ENCODE measurements around the gene HAUS2.
"Not testable (repeated sequence)": the region's sequence is repeated elsewhere in the genome, so short reads cannot be mapped to it uniquely, and the experiment has no call there.

HAUS2 gene

DNA sequence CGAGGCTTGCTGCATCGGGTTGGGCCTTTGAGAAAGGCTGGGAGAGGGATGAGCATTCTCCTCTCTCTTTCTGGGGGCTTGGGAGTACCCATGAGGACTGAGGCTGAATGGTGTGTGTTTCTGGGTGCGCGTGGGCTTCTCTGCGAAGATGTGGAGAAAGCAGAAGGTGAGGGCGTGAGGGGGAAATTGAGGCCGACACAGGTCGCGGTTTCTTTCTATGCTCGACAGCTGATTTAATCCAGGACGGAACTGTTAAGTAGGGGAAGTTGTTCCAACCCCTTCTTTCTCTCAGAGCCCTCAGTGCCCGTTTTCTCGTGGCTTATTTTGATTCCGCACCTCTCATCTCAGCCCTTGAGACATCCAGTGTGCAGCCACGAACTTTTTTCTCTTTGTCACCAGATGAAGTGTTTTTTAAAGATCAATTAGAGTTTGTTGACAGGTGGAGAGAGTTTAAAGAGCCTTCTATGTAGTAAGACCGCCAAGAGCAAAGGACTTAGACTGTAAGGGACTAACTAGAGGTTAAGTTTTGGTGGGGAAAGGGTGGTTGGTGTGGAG, 27.5 kb downstream of the HAUS2 start:
- no peak for DNase-seq (ENCODE audit: low read depth)

DNA sequence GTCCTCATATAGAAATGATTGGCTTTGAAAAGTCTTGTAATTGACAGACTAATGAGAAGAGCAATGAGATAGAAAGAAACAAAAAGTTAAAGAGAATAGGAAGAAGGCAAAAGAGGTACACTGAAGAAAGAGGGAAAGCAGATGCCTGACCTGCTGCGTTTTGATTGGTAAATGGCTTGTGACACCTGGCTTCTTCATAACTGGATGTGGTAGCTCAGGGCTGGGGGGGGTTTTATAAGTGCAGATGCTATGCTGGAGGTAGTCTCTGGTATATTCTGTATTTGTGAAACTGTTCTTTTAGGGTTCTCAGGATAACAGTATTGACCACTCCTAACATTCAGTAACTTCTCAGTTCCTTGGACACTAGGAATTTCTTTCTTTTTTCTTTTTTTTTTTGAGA, 28.1 kb downstream of the HAUS2 start:
- no peak for DNase-seq (ENCODE audit: low read depth)

DNA sequence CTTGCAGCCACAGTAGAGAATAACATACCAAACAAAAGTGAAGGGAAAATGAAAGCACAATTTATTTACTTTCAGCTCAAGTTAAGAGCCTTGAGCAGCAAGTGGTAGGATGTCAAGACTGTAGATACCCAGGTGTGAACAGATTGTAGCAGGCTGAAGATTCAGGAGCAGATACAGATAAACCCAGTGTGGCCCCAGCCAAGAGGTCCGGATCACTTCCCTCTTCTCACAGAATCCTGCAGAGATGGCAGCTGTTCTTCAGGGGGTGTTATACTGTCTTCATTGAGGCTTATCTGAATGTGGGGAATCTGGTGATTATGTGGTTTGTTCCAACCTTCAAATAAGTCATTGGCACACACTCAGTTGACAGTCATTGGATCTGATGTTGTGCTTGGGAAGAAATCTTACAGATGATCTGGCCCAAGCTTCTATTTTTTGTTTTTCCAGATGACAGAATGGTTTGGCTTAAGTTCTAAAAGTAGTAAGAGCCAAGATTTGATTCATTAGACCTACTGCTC, 28.9 kb downstream of the HAUS2 start:
- no peak for DNase-seq (ENCODE audit: low read depth)

DNA sequence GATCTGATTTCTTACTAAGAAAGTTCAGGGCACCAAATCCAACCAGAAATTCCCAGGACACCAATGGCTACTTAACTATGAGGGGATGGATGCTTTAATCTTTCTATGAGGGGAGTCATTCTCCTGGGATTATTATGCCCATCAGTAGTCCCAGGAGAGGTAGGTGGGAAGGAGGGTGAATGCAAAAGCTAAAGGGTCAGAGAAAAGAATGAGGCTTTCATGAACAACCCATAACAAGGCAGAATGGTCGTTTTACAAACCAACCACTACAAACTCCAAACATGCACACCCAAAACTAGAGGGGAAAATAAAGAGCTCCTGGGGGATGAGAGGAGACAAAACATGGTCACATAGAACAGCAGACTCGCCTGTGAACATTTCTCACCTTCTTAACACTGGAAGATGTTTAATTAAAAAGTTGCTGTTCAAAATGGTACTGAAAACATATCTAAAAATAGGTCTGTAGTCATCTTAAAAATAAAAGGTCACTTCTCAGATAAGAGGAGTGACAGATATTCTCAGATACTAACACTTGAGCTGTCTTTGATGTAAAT, 30.4 kb downstream of the HAUS2 start:
- DNase-seq (ENCODE audit: low read depth) = no peak

DNA sequence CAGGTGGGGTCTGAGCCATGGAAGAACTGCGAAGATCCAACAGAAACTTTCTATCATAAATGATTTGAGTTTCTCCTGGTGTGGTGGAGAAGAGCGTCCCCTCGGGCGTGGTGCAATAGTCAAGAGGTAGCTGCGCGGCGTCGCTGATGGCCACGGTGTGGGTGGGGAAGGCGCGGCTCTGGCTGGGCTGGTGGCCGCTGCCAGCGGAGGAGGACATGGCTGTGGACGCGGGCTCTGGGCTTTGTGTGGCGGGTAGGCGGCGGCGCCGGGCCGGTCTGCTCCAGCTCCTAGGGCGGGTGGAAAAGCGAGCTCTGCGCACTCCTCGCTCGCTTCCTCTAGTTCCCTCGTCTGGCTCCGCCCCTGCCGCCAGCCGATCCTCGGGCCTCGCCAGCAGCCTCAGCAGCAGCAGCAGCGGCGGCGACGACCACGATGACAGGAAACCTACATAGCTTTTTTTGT, 32.7 kb downstream of the HAUS2 start:
- no peak for DNase-seq (ENCODE audit: low read depth)

DNA sequence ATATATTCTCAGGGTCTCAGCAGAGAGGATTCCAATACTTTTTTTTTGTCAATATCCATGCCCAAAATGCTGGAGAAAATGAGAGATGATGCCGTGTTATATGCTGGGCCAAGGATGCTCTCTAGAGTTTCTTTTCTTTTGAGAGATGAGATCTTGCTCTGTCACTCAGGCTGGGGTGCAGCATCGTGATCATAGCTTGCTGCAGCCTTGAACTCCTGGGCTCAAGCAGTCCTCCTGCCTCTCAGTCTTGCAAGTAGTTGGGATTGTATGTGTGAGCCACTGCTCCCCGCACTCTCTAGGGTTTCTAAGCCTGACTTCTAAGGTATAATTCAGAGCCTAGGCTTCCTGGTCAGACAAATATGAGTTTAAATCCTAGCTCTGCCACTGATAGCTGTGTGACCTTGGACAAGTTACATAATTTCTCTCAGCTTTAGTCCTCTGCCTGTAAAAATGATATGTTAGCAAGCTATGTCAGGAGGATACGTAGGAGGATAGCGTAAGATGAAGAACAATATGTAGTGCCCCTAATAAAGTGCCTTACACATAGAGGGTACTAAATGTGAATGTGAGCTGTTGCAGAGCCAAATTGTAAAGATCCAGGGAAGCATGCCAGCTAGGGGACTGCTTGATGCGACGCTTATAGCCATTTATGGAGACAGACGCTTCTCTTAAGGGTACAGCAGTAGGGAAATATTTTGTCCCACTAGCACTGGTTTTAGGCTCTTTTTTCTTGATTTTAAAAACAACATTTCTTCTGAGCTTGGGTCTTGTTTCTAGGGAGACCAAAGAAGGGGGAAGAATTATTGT, 34.1 kb downstream of the HAUS2 start:
- DNase-seq (ENCODE audit: low read depth) = no peak

DNA sequence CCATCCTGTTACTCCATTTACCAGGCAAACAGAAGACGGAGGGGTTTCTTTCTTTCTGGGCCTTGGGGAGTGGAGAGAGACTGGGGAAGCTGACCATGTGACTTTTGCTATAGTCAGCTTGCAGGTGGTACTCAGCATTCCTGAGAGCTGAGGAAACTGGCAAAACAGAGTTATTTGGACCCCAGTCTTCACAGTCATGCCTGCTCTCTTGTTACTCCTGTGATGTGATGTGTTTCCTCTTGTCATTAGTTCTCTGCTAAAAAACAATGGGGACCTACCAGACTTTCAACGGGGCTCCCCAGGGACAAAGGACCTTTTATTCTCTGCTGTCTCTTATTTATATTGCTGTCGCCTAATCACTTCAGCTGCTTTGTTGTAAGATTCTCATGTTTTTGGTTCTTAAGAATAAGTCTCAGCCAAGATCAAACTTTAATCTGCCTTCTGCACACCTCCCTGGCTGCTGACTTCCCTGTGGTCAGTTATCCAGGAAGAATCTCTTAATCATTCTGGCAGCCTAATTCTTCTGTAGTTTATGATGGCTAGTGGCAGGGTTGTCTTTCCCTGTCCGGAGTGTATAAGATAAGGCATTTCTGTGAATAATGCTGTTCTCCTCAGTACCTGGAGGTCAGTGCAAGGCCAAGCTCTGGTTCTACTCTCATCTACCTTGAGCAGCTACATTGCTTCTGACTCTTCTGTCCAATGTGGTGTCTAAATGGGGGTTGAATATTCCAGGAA, 35.6 kb downstream of the HAUS2 start:
- DNase-seq (ENCODE audit: low read depth) = no peak

DNA sequence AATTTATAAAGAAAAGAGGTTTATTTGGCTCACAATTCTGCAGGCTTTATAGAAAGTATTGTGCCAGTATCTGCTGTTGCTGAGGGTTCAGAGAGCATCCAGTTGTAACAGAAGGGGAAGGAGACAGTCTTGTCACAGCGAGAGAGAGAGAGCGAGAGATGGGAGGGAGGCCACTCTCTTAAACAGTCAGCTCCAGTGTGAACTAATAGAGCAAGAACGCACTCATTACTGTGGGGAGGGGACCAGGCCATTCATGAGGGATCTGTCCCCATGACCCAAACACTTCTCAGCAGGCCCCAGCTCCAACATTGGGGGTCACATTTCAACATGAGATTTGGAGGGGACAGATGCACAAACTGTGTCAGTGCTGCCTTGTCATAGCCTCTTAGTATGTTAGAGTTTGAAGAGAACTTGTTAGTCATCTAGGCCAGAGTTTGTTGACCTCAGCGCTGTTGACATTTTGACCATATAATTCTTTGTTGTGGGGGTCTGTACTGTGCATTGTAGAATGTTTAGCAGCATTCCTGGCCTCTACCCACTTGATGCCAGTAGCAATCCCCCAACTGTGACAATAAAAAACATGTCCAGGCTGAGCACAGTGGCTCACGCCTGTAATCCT, 42.1 kb downstream of the HAUS2 start:
- no peak for DNase-seq (ENCODE audit: low read depth)

DNA sequence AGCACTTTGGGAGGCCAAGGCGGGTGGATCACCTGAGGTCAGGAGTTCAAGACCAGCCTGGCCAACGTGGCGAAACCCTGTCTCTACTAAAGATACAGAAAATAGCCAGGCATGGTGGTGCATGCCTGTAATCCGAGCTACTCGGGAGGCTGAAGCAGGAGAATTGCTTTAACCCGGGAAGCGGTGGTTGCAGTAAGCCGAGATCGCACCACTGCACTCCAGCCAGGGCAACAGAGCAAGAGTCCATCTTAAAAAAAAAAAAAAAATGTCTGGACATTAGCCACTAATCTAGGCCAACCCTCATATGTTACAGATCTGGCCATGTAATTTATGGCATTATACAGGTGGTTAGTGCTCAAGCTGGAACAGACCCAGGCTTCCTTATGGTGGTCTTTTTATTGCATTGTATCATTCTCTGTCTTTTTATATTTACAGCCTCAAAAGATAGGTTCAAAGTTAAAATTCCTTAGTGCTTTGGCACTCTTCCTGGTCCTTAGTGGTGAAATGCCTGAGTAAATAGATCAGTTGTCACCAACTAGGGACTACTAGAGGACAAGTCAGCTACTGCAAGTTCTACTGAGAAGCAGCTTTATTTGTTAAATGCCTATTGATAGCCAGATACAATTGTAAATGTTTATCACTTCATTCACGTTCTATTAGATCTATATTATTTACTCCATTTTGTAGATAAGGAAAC, 42.7 kb downstream of the HAUS2 start:
- no peak for DNase-seq (ENCODE audit: low read depth)

DNA sequence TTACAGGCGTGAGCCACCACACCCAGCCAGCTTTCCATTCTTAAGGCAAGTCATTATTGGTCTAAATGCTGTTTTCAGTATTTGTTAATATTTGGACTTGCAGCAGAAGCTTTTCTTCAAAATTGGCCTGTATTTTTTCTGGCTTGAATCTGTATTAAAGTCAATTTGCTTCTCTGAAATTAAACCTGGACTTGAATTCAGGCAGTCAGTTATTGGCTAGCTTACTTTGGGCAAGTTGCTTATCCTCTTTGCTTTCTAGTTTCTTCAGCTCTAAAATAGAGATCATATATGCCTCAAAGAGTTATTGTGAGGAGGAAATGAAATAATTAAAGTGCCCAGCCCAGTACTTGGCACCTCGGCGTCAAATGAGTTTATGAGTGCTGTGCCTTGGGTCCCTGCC, 44.1 kb downstream of the HAUS2 start:
- DNase-seq (ENCODE audit: low read depth) = no peak

DNA sequence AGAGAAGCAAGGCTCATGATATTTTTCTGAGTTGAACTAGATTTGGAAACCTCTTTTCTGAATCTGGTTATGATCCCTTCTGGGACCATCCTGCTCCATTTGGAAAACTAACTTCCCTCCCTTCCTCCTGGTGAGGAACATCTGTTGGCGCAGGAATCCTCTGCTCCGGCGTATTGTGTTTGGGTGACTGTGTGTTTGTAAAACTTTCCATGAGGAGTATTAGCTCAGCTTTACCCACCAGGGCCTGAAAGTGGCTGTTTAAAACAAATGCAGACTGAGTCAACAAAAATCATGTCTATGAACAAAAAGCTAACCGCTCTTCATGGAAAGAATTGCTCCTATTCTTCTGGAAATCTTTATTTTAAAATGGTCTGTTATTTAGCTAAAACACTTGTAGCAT, 44.5 kb downstream of the HAUS2 start:
- no peak for DNase-seq (ENCODE audit: low read depth)

DNA sequence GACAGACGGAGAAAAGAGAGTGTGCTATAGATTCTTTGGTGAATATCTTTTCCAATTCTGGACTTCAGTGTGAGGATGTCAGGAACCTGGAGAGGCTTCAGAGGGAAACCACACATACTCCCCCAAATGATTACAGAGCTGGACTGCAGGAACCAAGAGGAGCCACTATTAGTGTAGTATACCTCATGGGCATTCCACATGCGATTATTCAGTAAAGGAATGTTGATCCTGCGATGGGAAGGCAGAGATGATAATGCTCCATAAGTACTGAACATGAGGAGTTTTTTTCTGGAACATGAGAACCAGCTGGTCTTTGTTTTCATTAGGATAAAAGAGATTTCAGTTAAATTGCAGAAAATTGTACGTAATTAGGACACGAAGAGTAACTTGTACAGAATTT, 45.5 kb downstream of the HAUS2 start:
- no peak for DNase-seq (ENCODE audit: low read depth)

DNA sequence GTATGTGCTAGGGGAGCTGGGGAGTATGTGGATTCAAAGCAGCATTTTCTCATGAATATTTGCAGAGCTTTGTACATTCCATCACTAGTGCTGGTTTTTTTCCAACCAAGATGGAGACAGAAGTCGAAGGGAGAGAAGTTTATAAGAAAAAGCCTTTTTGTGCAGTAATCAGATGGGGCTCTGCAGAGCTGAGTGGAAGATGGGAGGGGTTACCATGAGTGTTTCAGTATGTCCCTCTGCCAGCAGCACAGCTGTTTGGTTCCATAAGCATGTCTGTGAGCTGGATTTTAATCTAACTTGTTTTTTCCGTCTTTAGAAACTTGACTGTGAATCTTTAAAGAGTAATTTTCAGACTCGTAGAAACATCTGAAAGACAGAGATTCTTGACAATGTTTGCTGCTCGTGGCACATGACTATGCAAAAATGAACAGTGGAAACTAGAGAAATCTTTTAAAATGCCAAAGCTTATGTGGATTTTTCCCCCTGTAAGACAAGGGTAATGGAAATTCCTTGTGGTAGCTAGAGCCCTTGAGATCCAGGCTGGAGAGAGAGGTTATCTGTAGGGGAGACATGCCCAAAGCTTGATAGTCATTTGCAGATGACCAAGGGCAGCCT, 47.1 kb downstream of the HAUS2 start:
- DNase-seq (ENCODE audit: low read depth) = no peak

DNA sequence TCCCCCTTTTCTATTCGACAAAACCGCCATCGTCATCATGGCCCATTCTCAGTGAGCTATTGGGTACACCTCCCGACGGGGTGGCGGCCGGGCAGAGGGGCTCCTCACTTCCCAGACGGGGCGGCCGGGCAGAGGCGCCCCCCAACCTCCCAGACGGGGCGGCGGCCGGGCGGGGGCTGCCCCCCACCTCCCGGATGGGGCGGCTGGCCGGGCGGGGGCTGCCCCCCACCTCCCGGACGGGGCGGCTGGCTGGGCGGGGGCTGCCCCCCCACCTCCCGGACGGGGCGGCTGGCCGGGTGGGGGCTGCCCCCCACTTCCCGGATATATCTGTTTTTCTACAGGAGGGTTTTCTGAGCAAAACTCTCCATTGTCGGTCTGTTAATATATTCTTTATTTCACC, 52.7 kb downstream of the HAUS2 start:
- DNase-seq (ENCODE audit: low read depth) = not testable (repeated sequence)

DNA sequence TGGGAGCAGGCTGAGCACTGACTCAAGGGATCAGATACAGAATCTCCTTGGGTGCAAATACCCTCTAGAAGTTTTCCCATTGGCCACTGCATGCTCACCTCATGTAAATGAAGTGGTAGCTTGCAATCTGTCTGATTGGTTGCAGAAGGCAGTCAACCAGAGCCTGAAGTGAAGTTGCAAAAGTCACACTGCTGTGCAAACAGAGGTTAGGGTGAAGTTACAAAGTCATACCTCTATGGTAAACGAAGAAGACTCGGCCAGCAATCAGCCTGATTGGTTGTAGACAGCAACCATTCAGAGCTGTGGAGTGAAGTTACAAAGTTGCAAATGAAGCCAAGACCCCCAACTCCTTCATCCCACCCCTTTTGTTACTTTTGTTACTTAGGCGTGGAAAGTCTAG, 53.9 kb downstream of the HAUS2 start:
- no peak for DNase-seq (ENCODE audit: low read depth)

DNA sequence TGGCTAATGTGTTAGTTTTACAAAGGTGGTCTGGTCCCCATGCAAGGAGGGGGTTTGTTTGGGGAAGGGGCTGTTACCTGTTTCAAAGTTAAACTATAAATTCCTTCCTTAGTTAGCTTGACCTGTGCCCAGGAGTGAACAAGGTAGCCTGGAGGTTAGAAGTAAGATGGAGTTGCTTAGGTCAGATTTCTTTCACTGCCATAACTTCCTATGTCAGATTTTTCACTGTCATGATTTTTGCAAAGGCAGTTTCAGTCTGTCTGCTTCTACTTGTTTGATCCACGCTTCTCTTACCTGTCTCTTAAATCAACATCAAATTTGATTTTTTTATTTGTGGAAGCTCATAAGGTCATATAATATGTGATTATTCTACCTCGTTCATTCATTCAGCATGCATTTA, 55.3 kb downstream of the HAUS2 start:
- no peak for DNase-seq (ENCODE audit: low read depth)

DNA sequence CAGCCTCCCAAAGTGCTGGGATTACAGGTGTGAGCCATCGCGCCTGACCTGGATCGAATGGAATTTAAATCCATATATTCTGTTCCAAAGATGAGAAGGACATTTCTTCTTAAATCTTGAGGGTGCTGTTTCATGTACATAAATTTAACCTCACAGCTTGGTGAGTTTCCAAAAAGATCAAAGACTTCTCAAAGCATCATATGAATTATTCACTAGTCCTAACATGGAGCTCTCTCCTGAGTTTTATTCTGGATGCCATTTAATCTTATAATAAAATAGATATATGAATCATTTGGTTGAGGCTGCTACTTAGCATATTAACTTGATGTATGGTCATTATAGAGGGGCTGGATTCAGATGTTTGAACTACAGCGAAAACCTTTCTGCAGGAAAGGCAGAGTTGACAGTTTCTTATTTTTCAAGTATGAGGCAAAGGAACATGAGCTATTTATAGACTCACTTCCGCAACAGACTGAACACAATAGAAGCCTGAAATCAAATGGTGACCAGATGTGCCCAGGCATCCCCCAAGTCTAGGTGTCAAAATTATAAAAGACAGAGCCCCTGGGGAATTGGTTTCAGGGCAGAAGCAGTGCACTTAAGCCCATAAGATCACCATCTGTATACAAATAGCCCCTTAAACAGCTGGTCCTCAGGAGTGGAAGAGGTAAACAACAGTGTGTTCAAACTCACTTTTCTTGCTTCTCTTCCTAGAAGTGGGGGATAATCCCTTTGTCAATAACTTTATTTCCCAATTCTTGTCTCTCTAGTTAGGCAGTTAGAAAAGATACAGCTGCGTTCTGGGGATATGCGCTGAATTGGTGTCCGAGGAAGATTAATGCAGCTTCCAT, 56.5 kb downstream of the HAUS2 start:
- DNase-seq (ENCODE audit: low read depth) = no peak

DNA sequence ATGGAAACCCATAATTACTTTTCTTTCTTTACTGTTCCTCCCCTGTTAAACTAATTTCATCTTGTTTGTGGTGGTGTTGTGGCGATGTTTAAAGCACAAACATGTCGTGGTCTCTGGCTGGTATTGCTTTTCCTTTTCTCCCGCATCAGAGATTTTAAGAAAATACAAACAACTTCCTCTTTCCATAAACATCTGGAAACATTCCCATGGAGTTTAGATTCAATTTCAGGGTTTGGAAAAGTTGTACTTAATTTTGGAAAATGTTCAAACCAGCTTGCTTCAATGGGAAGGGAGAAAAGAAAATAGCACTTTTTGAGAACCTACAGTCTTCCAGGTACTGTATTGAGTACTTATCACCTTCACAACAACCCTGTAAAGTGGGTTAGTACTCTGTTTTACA, 57.2 kb downstream of the HAUS2 start:
- no peak for DNase-seq (ENCODE audit: low read depth)

DNA sequence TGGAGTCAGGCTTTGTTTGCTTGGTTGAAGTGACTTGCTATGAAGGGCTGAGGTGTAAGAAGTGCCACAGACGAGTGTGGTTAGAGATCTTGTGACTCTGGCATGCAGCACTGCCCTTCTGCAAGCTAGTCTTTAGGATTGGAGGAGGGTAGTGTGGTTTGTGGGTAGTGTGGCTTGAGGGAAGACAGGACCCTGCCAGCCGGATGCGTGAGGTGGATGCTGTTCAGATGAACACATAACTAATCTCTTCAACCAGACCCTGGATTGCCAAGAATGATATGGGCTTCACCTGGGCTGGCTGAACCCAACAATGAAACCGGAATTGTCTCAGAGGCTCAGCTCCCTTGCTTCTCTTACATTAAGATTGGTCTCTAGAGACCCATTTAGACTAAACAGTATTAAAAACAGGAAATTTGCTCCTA, 59.5 kb downstream of the HAUS2 start:
- DNase-seq (ENCODE audit: low read depth) = no peak
